Upper lobe of right lung (tissue), 1 donor: Measurements from ENCODE around the gene CTNNA3. TPM values are rescaled to one million over a fixed set of nuclear protein-coding genes. Genes with fewer than 3 reads are reported as not detected.
"Not testable (repeated sequence)": the region's sequence is repeated elsewhere in the genome, so short reads cannot be mapped to it uniquely, and the experiment has no call there.

Experiments used
- ATAC-seq: fragments of 200-7000 bp; cut with Tn5 transposase; one replicate; pipeline ENCODE4 v1.9.1; 2020; ENCODE audit warnings: mild to moderate bottlenecking, moderate library complexity
- DNase-seq: peaks from one replicate; pipeline ENCODE4 v3.0.0-alpha.2; 2020
- H3K27ac ChIP-seq: fragments of 200-600 bp; one replicate; pipeline ENCODE4 v1.8.0; 2022
- H3K27me3 ChIP-seq: fragments of 200-600 bp; one replicate; pipeline ENCODE4 v1.8.0; 2022; ENCODE audit warnings: mild to moderate bottlenecking
- H3K36me3 ChIP-seq: fragments of 200-600 bp; one replicate; pipeline ENCODE4 v1.8.0; 2022
- H3K4me1 ChIP-seq: fragments of 200-600 bp; one replicate; pipeline ENCODE4 v1.8.0; 2022
- H3K4me3 ChIP-seq: fragments of 200-600 bp; one replicate; pipeline ENCODE4 v1.8.0; 2022; ENCODE audit warnings: mild to moderate bottlenecking
- H3K9me3 ChIP-seq: fragments of 200-600 bp; one replicate; pipeline ENCODE4 v1.8.0; 2022
- intact Hi-C: fragments of 100-400 bp; cut with DNase I; formaldehyde crosslinking; loops from one replicate; pipeline ENCODE4 v1.11.0; 2022
- total RNA-seq: library from RNA; stranded (reverse); fragmentation: NEBNext Ultra II Directional; extraction: Animal tissue kit (Norgen Biotek cat#: 25700); gene quantifications from one replicate; pipeline ENCODE4 v1.2.1, GENCODE V29; 2021
- TF ChIP-seq, protein P1 (sequence below): fragments of 200-600 bp; IDR thresholded peaks from one replicate; pipeline ENCODE4 v1.8.0; 2022; ENCODE audit warnings: antibody characterized with exemption
- donor health status: DM: no; HTN: yes; CAD: no; lungs with severe emphysema.

The CTNNA3 gene
- total RNA-seq, 1 donor from 2014 or later, result 0.67 TPM

DNA sequence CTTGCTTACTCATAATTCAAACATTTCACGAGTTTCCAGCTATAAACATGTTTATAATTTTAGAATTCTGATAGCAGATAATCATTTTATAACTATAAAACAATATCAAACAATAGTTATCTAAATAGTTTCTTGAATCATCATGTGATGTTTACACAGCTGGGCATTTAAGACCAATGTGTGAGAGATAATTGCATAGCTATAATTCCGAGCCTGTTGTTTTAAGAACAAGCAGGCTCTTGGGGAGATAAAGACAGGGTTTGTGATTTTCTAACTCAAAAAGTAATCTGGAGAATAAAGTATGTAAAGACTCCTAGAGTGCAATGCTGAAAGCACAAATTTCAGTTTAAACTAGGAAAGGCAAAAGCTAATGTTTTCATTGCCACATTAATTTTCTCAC lies 439.0 kb downstream of the CTNNA3 start:
- intact Hi-C loops, result no loop called here
- no peak for ATAC-seq

DNA sequence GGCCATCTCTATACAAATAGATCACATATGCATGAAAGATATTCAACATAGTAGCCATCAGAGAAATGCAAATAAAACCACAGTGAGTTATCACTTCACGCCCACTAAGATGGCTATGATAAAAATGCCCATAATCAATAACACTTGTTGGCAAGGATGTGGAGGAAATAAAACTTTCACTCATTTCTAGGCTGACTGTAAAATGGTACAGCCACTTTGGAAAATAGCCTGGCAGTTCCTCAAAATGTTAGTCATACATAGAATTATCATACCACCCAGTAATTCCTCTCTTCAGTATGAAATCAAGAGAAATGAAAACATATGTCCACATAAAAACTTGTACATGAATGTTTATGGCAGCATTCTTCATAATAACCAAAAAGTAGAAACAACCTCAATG lies 445.3 kb downstream of the CTNNA3 start:
- Histone ChIP-seq H3K27ac (no peak overlapping the region), H3K36me3 (no peaks in the 10 kb centered on the region), H3K4me3 (no peak overlapping the region), H3K4me1 (no peaks in the 10 kb centered on the region), H3K27me3 (no peaks in the 10 kb centered on the region), H3K9me3 (no peaks in the 10 kb centered on the region)
- no peak for ATAC-seq
- TF ChIP-seq, protein P1, sequence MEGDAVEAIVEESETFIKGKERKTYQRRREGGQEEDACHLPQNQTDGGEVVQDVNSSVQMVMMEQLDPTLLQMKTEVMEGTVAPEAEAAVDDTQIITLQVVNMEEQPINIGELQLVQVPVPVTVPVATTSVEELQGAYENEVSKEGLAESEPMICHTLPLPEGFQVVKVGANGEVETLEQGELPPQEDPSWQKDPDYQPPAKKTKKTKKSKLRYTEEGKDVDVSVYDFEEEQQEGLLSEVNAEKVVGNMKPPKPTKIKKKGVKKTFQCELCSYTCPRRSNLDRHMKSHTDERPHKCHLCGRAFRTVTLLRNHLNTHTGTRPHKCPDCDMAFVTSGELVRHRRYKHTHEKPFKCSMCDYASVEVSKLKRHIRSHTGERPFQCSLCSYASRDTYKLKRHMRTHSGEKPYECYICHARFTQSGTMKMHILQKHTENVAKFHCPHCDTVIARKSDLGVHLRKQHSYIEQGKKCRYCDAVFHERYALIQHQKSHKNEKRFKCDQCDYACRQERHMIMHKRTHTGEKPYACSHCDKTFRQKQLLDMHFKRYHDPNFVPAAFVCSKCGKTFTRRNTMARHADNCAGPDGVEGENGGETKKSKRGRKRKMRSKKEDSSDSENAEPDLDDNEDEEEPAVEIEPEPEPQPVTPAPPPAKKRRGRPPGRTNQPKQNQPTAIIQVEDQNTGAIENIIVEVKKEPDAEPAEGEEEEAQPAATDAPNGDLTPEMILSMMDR, result no peak
- DNase-seq, result no peak
- intact Hi-C loops, result no loop called here

More for the DNA sequence above, 439.0 kb downstream of the CTNNA3 start:
- Histone ChIP-seq H3K27ac (no peak overlapping the region), H3K9me3 (no peaks in the 10 kb centered on the region), H3K4me1 (no peaks in the 10 kb centered on the region), H3K27me3 (no peaks in the 10 kb centered on the region), H3K4me3 (no peak overlapping the region), H3K36me3 (no peaks in the 10 kb centered on the region)
- no peak for DNase-seq
- TF ChIP-seq, protein P1, result no peak

DNA sequence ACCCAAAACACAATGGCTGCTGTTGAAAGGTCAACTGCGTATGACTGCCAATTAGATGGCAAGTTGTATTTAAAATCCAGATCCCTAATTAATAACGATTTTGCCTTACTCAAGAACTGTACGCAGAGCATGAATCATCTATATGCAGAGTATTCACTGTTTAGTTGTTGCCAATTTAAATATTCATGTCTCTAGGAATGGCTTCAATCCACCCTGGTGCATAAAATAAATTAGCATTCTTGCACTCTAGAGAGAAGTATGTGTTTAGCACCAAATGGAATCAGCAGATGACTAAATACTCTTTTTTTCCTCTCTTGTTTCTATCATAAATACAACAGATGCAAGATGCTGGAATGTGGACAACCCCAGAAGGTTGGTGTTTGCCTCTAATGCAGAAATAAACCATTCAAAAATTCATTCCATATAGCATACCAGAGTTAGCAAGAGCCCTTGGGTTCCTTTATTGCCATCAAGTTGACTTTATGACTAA lies 449.9 kb downstream of the CTNNA3 start:
- DNase-seq (no peak), ATAC-seq (no peak)
- no peaks in the 10 kb centered on the region for H3K4me1 ChIP-seq
- H3K4me3 ChIP-seq, result no peak overlapping the region
- no peaks in the 10 kb centered on the region for H3K27me3 ChIP-seq
- TF ChIP-seq, protein P1, result no peak
- no peaks in the 10 kb centered on the region for H3K9me3 ChIP-seq
- intact Hi-C loops, result no loop called here
- no peaks in the 10 kb centered on the region for H3K36me3 ChIP-seq
- no peak overlapping the region for H3K27ac ChIP-seq

DNA sequence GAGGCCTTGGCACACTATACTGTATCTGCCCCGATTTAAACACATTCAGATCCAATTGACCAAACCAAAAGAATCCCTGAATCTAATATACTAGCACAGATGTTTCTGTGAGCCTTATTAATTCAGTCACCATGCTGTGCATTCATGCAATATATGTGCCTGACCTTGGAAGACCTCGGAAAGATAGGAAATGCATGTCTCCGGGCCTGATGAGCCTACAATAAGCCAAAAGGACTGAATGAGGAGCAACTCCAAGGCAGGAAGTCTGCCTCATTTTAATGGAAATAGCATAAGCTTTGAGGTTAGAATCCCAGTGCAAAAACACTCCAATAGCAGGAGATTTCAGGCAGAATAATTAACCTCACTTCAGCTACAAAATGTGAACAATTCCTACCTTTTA lies 453.5 kb downstream of the CTNNA3 start:
- H3K27ac ChIP-seq, result no peak overlapping the region
- ATAC-seq, result no peak

DNA sequence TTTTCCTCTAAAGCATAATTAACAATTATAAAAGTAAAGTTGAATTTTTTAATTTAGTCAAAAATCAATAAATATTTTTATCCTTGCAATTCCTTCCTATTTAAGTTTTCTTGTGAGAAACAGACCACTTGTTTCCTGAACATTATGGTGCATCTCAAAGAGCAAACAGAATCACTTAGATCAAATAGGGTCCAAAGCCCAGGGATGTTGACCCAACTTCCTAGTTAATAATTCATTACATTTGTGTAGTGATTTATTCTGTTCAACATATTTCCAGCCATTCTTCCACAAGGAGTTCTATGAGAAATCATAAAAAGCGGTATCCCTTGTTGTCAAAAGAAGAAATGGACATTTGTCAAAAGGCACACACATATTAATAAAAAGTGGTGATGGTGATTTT lies 454.5 kb downstream of the CTNNA3 start:
- Histone ChIP-seq H3K4me1 (no peaks in the 10 kb centered on the region), H3K36me3 (no peaks in the 10 kb centered on the region), H3K27ac (no peak overlapping the region), H3K4me3 (no peak overlapping the region), H3K27me3 (no peaks in the 10 kb centered on the region), H3K9me3 (no peaks in the 10 kb centered on the region)
- ATAC-seq, result no peak
- intact Hi-C loops, result no loop called here
- TF ChIP-seq, protein P1, result no peak
- no peak for DNase-seq

More for the DNA sequence above, 453.5 kb downstream of the CTNNA3 start:
- TF ChIP-seq, protein P1, result no peak
- DNase-seq, result no peak
- H3K4me1 ChIP-seq, result no peaks in the 10 kb centered on the region
- H3K4me3 ChIP-seq, result no peak overlapping the region
- intact Hi-C loops, result no loop called here
- no peaks in the 10 kb centered on the region for H3K27me3 ChIP-seq
- no peaks in the 10 kb centered on the region for H3K9me3 ChIP-seq
- H3K36me3 ChIP-seq, result no peaks in the 10 kb centered on the region

DNA sequence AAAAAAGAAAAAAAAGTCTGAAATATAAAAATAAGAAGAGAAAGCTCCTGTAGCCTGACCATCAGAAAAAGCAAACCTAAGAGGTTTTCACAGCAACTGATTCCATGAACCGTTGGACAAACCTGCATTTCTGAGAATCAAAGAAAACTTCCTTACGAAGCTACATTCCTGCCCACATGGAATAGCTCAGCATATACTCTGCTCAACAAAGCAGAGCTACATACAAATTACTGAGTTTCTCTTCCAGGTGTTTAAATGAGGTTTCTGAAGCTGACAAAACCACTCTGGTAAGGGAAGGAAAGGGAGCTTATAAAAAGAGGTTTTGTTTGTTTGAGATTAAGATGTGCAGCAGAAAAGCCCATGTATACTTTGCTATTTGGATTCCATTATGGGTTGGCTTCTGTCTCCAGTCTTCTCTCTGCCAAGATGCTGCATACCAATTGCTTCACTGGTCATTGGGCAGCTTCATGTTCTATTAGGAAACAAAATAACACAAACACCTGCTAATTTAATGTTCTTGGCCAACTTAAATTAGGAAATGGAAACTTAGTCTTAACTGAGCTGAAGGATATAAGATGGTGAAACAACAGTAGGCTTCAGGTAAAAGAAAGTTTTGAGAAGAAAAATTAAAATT lies 456.0 kb downstream of the CTNNA3 start:
- TF ChIP-seq, protein P1, result no peak
- Histone ChIP-seq H3K4me1 (no peaks in the 10 kb centered on the region), H3K4me3 (no peak overlapping the region), H3K9me3 (no peaks in the 10 kb centered on the region), H3K36me3 (no peaks in the 10 kb centered on the region), H3K27ac (no peak overlapping the region), H3K27me3 (no peaks in the 10 kb centered on the region)
- intact Hi-C loops, result no loop called here
- ATAC-seq, result no peak
- DNase-seq, result no peak

DNA sequence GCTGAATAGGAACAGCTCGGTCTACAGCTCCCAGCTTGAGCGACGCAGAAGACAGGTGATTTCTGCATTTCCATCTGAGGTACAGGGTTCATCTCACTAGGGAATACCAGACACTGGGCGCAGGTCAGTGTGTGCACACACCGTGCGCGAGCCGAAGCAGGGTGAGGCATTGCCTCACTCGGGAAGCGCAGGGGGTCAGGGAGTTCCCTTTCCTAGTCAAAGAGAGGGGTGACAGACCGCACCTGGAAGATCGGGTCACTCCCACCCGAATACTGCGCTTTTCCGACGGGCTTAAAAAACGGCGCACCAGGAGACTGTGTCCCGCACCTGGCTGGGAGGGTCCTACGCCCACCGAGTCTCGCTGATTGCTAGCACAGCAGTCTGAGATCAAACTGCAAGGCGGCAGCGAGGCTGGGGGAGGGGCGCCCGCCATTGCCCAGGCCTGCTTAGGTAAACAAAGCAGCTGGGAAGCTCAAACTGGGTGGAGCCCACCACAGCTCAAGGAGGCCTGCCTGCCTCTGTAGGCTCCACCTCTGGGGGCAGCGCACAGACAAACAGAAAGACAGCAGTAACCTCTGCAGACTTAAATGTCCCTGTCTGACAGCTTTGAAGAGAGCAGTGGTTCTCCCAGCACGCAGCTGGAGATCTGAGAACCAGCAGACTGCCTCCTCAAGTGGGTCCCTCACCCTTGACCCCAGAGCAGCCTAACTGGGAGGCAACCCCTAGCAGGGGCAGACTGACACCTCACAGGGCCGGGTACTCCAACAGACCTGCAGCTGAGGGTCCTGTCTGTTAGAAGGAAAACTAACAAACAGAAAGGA lies 465.1 kb downstream of the CTNNA3 start:
- H3K4me3 ChIP-seq, H3K27me3 ChIP-seq, H3K9me3 ChIP-seq, H3K36me3 ChIP-seq, H3K4me1 ChIP-seq, ATAC-seq, DNase-seq, H3K27ac ChIP-seq, intact Hi-C loops: not testable (repeated sequence)
